Medulla oblongata (tissue), 1 donor: Measurements from ENCODE around the gene TCERG1L.

ENCODE experiments used
- DNase-seq: peaks from one replicate; pipeline ENCODE4 v3.0.0-alpha.2; 2015; ENCODE audit errors: extremely low spot score

TCERG1L gene

GRCh38 chr10:131067690-131068089 is 243.8 kb downstream of the TCERG1L start:
- no peak for DNase-seq

GRCh38 chr10:131065673-131066305 is 245.7 kb downstream of the TCERG1L start:
- DNase-seq = peak; percentile 30

GRCh38 chr10:131063311-131063710 is 248.2 kb downstream of the TCERG1L start:
- DNase-seq = no peak

GRCh38 chr10:131062621-131063260 is 248.8 kb downstream of the TCERG1L start:
- DNase-seq = no peak

GRCh38 chr10:131061216-131061615 is 250.3 kb downstream of the TCERG1L start:
- DNase-seq = no peak

GRCh38 chr10:131059881-131060280 is 251.6 kb downstream of the TCERG1L start:
- DNase-seq = no peak

GRCh38 chr10:131058799-131059198 is 252.7 kb downstream of the TCERG1L start:
- DNase-seq = no peak

GRCh38 chr10:131056781-131057180 is 254.7 kb downstream of the TCERG1L start:
- DNase-seq = no peak

- no peak for DNase-seq
Observed at GRCh38 chr10:131056091-131056579, 255.4 kb downstream of the TCERG1L start.

- DNase-seq = no peak
Observed at GRCh38 chr10:131055437-131055836, 256.1 kb downstream of the TCERG1L start.

- DNase-seq = no peak
Observed at GRCh38 chr10:131053192-131053591, 258.3 kb downstream of the TCERG1L start.

- no peak for DNase-seq
Observed at GRCh38 chr10:131050162-131050766, 261.3 kb downstream of the TCERG1L start.

- DNase-seq = no peak
Observed at GRCh38 chr10:131049016-131049415, 262.5 kb downstream of the TCERG1L start.

GRCh38 chr10:131048606-131049005 is 262.9 kb downstream of the TCERG1L start:
- no peak for DNase-seq

- DNase-seq = no peak
Observed at GRCh38 chr10:131047501-131047900, 264.0 kb downstream of the TCERG1L start.

- no peak for DNase-seq
Observed at GRCh38 chr10:131046194-131046593, 265.3 kb downstream of the TCERG1L start.

GRCh38 chr10:131044379-131045111 is 267.0 kb downstream of the TCERG1L start:
- no peak for DNase-seq

GRCh38 chr10:131043039-131043691 is 268.4 kb downstream of the TCERG1L start:
- no peak for DNase-seq
